ENCODE data around the gene NR2E3. TPM values are rescaled to one million over a fixed set of nuclear protein-coding genes. Genes with fewer than 3 reads are reported as not detected.

Gene NR2E3
- total RNA-seq, 4 donors from 2014 or later: 0.13 to 0.38 (median 0.27) TPM

DNA sequence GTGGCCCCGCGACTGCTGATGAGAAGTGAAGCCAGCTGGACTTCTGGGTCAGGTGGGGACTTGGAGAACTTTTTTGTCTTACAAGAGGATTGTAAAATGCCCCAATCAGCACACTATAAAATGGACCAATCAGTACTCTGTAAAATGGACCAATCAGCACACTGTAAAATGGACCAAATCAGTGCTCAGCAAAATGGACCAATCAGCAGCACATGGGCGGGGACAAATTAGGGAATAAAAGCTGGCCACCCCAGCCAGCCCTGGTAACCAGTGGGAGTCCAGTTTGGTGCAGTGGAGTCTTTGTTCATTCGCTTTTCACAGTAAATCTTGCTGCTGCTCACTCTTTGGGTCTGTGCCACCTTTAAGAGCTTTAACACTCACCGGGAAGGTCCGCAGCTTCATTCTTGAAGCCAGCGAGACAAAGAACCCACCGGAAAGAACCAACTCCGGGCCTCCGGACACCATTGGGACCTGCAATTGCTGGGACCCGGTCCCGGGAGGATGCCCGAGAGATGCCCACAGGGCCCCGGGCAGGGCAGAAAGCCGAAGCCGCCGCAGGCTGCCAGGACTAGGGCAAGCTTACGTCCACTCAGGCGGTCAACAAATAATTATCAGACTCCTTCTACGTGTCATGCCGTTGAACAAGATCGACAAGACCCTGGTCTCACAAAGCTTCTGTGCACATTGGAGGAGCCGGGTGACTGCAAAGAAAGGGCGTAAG lies 8.3 kb upstream of the NR2E3 start:
- no peaks in the 10 kb centered on the region for H3K36me3 ChIP-seq
- intact Hi-C loops (cut with DNase I): loop anchor here (10.0 kb wide), 1 partner anchor 353 kb away; no protein-coding TSS in a partner anchor
- 95 to 98% methylated on average over 14 to 16 of the region's 24 CpGs for WGBS, 2 donors
- no peak overlapping the region for H3K4me3 ChIP-seq
- no peaks in the 10 kb centered on the region for H3K27me3 ChIP-seq
- no peak overlapping the region for H3K27ac ChIP-seq
- DNase-seq: no peak
- no peaks in the 10 kb centered on the region for H3K9me3 ChIP-seq
- H3K4me1 ChIP-seq: peaks cover 0 to 15% (median 0%) of the 10 kb centered on the region in 3 donors
- TF ChIP-seq POLR2A (IDR thresholded peaks at IDR 0.05): no peak
- TF ChIP-seq, protein P1, sequence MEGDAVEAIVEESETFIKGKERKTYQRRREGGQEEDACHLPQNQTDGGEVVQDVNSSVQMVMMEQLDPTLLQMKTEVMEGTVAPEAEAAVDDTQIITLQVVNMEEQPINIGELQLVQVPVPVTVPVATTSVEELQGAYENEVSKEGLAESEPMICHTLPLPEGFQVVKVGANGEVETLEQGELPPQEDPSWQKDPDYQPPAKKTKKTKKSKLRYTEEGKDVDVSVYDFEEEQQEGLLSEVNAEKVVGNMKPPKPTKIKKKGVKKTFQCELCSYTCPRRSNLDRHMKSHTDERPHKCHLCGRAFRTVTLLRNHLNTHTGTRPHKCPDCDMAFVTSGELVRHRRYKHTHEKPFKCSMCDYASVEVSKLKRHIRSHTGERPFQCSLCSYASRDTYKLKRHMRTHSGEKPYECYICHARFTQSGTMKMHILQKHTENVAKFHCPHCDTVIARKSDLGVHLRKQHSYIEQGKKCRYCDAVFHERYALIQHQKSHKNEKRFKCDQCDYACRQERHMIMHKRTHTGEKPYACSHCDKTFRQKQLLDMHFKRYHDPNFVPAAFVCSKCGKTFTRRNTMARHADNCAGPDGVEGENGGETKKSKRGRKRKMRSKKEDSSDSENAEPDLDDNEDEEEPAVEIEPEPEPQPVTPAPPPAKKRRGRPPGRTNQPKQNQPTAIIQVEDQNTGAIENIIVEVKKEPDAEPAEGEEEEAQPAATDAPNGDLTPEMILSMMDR (IDR thresholded peaks at IDR 0.05): no peak

DNA sequence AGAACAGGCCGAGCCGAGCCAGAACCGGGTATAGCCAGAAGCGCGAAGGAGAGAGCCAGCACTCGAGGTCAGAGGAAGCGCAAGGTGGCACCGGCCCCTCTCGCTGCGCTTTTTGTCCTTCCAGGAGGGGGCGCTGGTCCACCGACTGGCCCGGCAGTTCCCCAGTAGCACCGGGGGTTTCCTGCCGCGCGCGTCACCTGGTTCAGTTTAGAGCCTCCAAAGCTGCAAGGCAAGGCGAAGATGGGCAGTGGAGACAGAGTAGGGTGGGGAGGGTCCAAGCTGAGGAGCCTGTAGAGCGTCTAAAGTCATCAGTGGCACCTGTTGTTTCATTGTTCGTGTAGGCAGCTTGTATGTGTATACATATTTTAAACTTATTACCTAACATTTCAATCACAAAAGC lies 7.6 kb upstream of the NR2E3 start:
- 67 to 70% methylated on average over 13 to 21 of the region's 21 CpGs for WGBS, 2 donors
- H3K27me3 ChIP-seq: no peaks in the 10 kb centered on the region
- no peak for DNase-seq
- intact Hi-C loops (cut with DNase I): loop anchor here (10.0 kb wide), 1 partner anchor 352 kb away; no protein-coding TSS in a partner anchor
- TF ChIP-seq POLR2A (IDR thresholded peaks at IDR 0.05): no peak
- TF ChIP-seq, protein P1 (IDR thresholded peaks at IDR 0.05): no peak
- no peaks in the 10 kb centered on the region for H3K9me3 ChIP-seq
- H3K27ac ChIP-seq: no peak overlapping the region
- no peak overlapping the region for H3K4me3 ChIP-seq
- no peaks in the 10 kb centered on the region for H3K36me3 ChIP-seq
- H3K4me1 ChIP-seq: peaks cover 0 to 15% (median 0%) of the 10 kb centered on the region in 3 donors

DNA sequence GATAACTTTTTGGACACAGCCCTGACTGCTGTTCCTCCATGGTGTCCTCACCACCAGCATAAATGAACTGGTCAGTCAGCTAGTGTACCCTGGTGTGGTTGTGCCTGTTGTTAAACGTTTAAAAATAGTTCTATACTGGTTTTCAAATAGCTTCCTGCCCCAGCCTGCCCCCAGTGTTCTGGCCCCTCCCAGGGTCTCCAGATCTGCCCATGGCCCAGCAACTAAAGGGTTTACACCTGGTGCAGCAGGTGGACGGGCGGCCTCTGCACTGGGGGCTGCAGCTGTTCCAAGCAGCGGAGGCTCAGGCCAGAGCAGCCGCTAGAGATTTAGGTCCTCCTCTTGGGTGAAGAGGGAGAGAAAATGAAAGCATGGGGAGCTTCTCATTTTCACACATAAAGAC lies 6.1 kb upstream of the NR2E3 start:
- H3K4me3 ChIP-seq: no peak overlapping the region
- H3K36me3 ChIP-seq: no peaks in the 10 kb centered on the region
- TF ChIP-seq, protein P1 (IDR thresholded peaks at IDR 0.05): no peak
- no peak for TF ChIP-seq POLR2A (IDR thresholded peaks at IDR 0.05)
- WGBS, 2 donors: 56 to 70% methylated on average over 3 to 5 of the region's 5 CpGs
- intact Hi-C loops (cut with DNase I): loop anchor here (10.0 kb wide), 1 partner anchor 351 kb away; no protein-coding TSS in a partner anchor
- no peak overlapping the region for H3K27ac ChIP-seq
- no peaks in the 10 kb centered on the region for H3K9me3 ChIP-seq
- no peak for DNase-seq
- peaks cover 0 to 15% (median 0%) of the 10 kb centered on the region in 3 donors for H3K4me1 ChIP-seq
- no peaks in the 10 kb centered on the region for H3K27me3 ChIP-seq

DNA sequence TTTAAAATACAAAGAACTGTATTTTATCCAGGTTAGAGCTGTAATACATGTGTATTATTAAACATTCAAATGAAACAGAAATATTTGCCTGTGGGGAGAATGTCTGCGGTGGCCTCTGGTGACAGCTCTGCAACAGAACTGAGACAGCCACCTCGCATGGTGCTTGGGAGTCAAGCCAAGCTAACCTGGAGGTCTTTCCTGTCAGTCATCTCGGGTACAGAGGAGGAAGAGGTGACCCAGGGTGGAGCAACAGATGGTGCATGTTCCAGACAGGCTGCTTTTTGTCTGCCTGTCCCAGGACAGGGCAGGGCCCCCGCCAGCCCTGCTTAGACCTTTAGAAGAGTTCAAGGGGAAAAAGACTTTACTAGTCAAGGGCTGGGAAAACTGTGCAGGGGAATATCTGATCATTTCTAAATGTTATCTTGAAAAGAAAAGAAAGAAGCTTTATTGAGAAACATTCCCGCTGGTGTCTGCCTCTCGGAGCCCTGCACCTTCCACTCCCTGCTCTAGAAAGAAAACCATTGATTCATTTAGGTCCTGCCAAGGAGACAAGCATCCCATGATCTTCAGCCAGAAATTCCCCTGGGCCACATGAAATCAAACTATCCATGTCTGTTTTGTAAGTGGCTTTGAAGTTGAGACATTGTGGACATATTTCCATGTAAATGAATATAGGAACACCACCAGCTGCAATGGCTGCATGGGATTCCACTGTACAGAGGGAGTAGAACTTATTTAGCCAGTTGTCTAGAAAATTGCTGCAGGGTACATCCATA lies 5.5 kb upstream of the NR2E3 start:
- intact Hi-C loops (cut with DNase I): loop anchor here (10.0 kb wide), 1 partner anchor 350 kb away; no protein-coding TSS in a partner anchor
- TF ChIP-seq, protein P1 (IDR thresholded peaks at IDR 0.05): no peak
- no peak for TF ChIP-seq POLR2A (IDR thresholded peaks at IDR 0.05)
- DNase-seq: no peak

More for the DNA sequence above, 5.5 kb upstream of the NR2E3 start:
- H3K4me1 ChIP-seq: peaks cover 0 to 15% (median 0%) of the 10 kb centered on the region in 3 donors
- H3K4me3 ChIP-seq: no peak overlapping the region
- WGBS, 2 donors: 77 to 78% methylated on average over 5 to 6 of the region's 6 CpGs
- H3K27ac ChIP-seq: no peak overlapping the region
- no peaks in the 10 kb centered on the region for H3K9me3 ChIP-seq
- no peaks in the 10 kb centered on the region for H3K36me3 ChIP-seq
- no peaks in the 10 kb centered on the region for H3K27me3 ChIP-seq

All from esophagus squamous epithelium (tissue), 5 donors.